ENCODE data around the gene LPP.

- TF ChIP-seq, protein P1, sequence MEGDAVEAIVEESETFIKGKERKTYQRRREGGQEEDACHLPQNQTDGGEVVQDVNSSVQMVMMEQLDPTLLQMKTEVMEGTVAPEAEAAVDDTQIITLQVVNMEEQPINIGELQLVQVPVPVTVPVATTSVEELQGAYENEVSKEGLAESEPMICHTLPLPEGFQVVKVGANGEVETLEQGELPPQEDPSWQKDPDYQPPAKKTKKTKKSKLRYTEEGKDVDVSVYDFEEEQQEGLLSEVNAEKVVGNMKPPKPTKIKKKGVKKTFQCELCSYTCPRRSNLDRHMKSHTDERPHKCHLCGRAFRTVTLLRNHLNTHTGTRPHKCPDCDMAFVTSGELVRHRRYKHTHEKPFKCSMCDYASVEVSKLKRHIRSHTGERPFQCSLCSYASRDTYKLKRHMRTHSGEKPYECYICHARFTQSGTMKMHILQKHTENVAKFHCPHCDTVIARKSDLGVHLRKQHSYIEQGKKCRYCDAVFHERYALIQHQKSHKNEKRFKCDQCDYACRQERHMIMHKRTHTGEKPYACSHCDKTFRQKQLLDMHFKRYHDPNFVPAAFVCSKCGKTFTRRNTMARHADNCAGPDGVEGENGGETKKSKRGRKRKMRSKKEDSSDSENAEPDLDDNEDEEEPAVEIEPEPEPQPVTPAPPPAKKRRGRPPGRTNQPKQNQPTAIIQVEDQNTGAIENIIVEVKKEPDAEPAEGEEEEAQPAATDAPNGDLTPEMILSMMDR (optimal IDR thresholded peaks at IDR 0.05 in 1 of 3, IDR thresholded peaks at IDR 0.05 in 1 of 3, conservative IDR thresholded peaks at IDR 0.05 in 1 of 3; ENCODE audit: extremely low read depth in 1 of 3, insufficient read depth in 2 of 3, low read length in 3 of 3): no peak
- no peak for TF ChIP-seq EZH2 (IDR thresholded peaks at IDR 0.05; ENCODE audit: low read length)
These were observed 442.0 kb downstream of the LPP start for GRCh38 chr3:188595890-188596376.

Measured in keratinocyte (primary cell).